HCT116 (cell line): ENCODE results near the gene TRAF2. TPM values are rescaled to one million over a fixed set of nuclear protein-coding genes. Genes with fewer than 3 reads are reported as not detected.
A peak's percentile ranks its signal among the peaks of the same experiment; 100 is the strongest.

Experiments
- ATAC-seq: fragments of 200-7000 bp; cut with Tn5 transposase; 2 replicates; pipeline ENCODE4 v1.9.1; 2020; ENCODE audit warnings: mild to moderate bottlenecking, moderate library complexity
- BruUV-seq: library from RNA; stranded (reverse); fragments of 400-500 nt; replicated peaks from 2 replicates; lab custom pipeline; 2021; lab: Mats Ljungman, UMichigan
- CTCF ChIA-PET: fragments of 300-600 bp; sonication (Branson Sonifier 250); formaldehyde crosslinking; loops from one replicate; lab custom pipeline; 2021; ENCODE audit warnings: antibody characterized with exemption; lab: Charles Lee
- POLR2A ChIA-PET: fragments of 300-600, 350-600 bp; sonication (Branson Sonifier 250); formaldehyde crosslinking; loops from one replicate; lab custom pipeline; 2021; ENCODE audit warnings: antibody characterized with exemption; lab: Charles Lee
- RAD21 ChIA-PET, 2 experiments: fragments of 300-600 bp; sonication (Branson Sonifier 250); formaldehyde crosslinking; loops; one replicate each; lab custom pipeline; 2023; ENCODE audit warnings: low total read pairs in 2 of 2; ENCODE audit not compliant: uncharacterized antibody in 2 of 2, unreplicated experiment in 2 of 2, low non-redundant PET in 1 of 2; lab: Charles Lee
- DNase-seq: peaks from one replicate; pipeline ENCODE4 v3.0.0-alpha.2; 2010; ENCODE audit warnings: low read depth, low spot score
- H2AFZ ChIP-seq: fragments of 200-600 bp; shearing (Covaris generic), sonication (generic); 2 replicates; pipeline ENCODE4 v1.6.1; 2017; ENCODE audit warnings: low read depth, mixed run types, mixed read lengths, antibody characterized with exemption, low read length; ENCODE audit not compliant: poor library complexity, severe bottlenecking
- H3K27ac ChIP-seq: 2 replicates; pipeline ENCODE4 v1.5.1; 2012; ENCODE audit warnings: low read depth, low read length
- H3K27me3 ChIP-seq: fragments of 200-600 bp; sonication (generic); 2 replicates; pipeline ENCODE4 v1.6.1; 2016; ENCODE audit warnings: mixed run types, low read length, mixed read lengths; ENCODE audit not compliant: insufficient read depth
- H3K36me3 ChIP-seq, 2 experiments: fragments of 200-500 bp in 1 of 2; fragments of 200-600 bp in 1 of 2; sonication (Bioruptor generic) in 1 of 2; sonication (generic) in 1 of 2; 2 replicates each; pipeline versions ENCODE4 v1.5.1 to v1.6.1; 2014 to 2016; ENCODE audit warnings: low read length in 2 of 2, inconsistent platforms in 1 of 2, mixed read lengths in 1 of 2, mixed run types in 1 of 2; ENCODE audit not compliant: insufficient read depth in 2 of 2, control insufficient read depth in 1 of 2
- H3K4me1 ChIP-seq, 2 experiments: fragments of 200-600 bp in 1 of 2; sonication (generic) in 1 of 2; 2 replicates each; pipeline versions ENCODE4 v1.5.1 to v1.6.1; 2012 to 2017; ENCODE audit warnings: low read length in 2 of 2, inconsistent platforms in 1 of 2, mild to moderate bottlenecking in 1 of 2, mixed read lengths in 1 of 2, mixed run types in 1 of 2, moderate library complexity in 1 of 2; ENCODE audit not compliant: insufficient read depth in 2 of 2, control insufficient read depth in 1 of 2
- H3K4me2 ChIP-seq: fragments of 200-600 bp; sonication (generic); 2 replicates; pipeline ENCODE4 v1.6.1; 2017; ENCODE audit warnings: mixed run types, low read length, mixed read lengths
- H3K4me3 ChIP-seq, 2 experiments: fragments of 200-600 bp in 1 of 2; sonication (generic) in 1 of 2; replicated peaks in 1 of 2; 2 replicates each; pipeline ENCODE4 v1.5.1; 2011 to 2016; ENCODE audit warnings: low read length in 2 of 2, control low read depth in 1 of 2, low read depth in 1 of 2, mild to moderate bottlenecking in 1 of 2, mixed read lengths in 1 of 2, mixed run types in 1 of 2
- H3K79me2 ChIP-seq: fragments of 200-600 bp; sonication (generic); 2 replicates; pipeline ENCODE4 v1.6.1; 2017; ENCODE audit warnings: mild to moderate bottlenecking, mixed run types, low read length, moderate library complexity, mixed read lengths; ENCODE audit not compliant: insufficient read depth
- H3K9ac ChIP-seq: fragments of 200-600 bp; sonication (generic); 2 replicates; pipeline ENCODE4 v1.6.1; 2016; ENCODE audit warnings: low read length, mixed read lengths
- H3K9me2 ChIP-seq: fragments of 200-600 bp; sonication (generic), shearing (Covaris generic); 2 replicates; pipeline ENCODE4 v1.6.1; 2017; ENCODE audit warnings: mixed run types, mild to moderate bottlenecking, moderate library complexity; ENCODE audit not compliant: insufficient read depth
- H3K9me3 ChIP-seq, 2 experiments: fragments of 200-500 bp in 1 of 2; fragments of 200-600 bp in 1 of 2; sonication (Bioruptor generic) in 1 of 2; sonication (generic) in 1 of 2; 2 replicates each; pipeline ENCODE4 v1.6.1; 2014 to 2017; ENCODE audit warnings: low read length in 2 of 2, mixed read lengths in 2 of 2, inconsistent platforms in 1 of 2, low read depth in 1 of 2, mild to moderate bottlenecking in 1 of 2, mixed run types in 1 of 2, moderate library complexity in 1 of 2; ENCODE audit not compliant: control insufficient read depth in 1 of 2, insufficient read depth in 1 of 2
- H4K20me1 ChIP-seq: fragments of 200-600 bp; sonication (generic), shearing (Covaris generic); 2 replicates; pipeline ENCODE4 v1.6.1; 2017; ENCODE audit warnings: mixed run types, mild to moderate bottlenecking, moderate library complexity; ENCODE audit not compliant: insufficient read depth
- CEBPB ChIP-seq: IDR thresholded peaks from 2 replicates; pipeline ENCODE4 v1.6.1; 2012; ENCODE audit warnings: low read depth
- EZH2phosphoT487 ChIP-seq: fragments of 200-600 bp; IDR thresholded peaks from 2 replicates; pipeline ENCODE4 v1.6.1; 2018; ENCODE audit warnings: antibody characterized with exemption, borderline replicate concordance
- POLR2AphosphoS5 ChIP-seq: IDR thresholded peaks from 2 replicates; pipeline ENCODE4 v1.6.1; 2011; ENCODE audit warnings: mild to moderate bottlenecking, low read depth, low read length, moderate library complexity
- RAD21 ChIP-seq: IDR thresholded peaks from 2 replicates; pipeline ENCODE4 v1.6.1; 2012; ENCODE audit warnings: low read depth, mild to moderate bottlenecking
- ZFX ChIP-seq: fragments of 450-650 bp; IDR thresholded peaks from 2 replicates; pipeline ENCODE4 v1.6.1; 2017
- intact Hi-C: fragments of 100-400 bp; cut with micrococcal nuclease; formaldehyde crosslinking; loops from 2 replicates; pipeline ENCODE4 v1.10.0; 2022
- total RNA-seq: library from RNA; stranded (reverse); gene quantifications from one replicate; pipeline ENCODE4 v1.2.1, GENCODE V29; 2021; ENCODE audit not compliant: unreplicated experiment

TRAF2 gene
- total RNA-seq, 1 experiment from 2014 or later = 28.4 TPM

DNA sequence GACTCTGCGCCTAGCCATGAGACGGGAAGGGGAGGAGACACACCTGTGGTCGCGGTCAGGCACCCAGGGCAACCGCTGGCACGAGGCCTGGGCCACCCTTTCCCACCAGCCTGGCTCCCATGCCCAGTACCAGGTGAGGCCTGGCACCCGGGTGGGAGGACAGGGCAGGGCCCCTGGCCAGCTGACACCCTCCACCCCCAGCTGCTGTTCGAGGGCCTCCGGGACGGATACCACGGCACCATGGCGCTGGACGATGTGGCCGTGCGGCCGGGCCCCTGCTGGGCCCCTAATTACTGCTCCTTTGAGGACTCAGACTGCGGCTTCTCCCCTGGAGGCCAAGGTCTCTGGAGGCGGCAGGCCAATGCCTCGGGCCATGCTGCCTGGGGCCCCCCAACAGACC lies 29.1 kb upstream of the TRAF2 start:
- ChIA-PET CTCF (no interaction called here), POLR2A (no interaction called here), RAD21 (no interaction called here)
- BruUV-seq = no TSS peak
- Histone ChIP-seq H3K36me3 (peaks cover 3 to 6% of the 10 kb centered on the region in 2 experiments; a peak in 3 of 4 replicates), H3K27me3 (no peaks in the 10 kb centered on the region), H3K27ac (no peak overlapping the region; the same call in 1 of the 2 replicates), H4K20me1 (no peaks in the 10 kb centered on the region), H2AFZ (no peak overlapping the region), H3K4me2 (no peak overlapping the region), H3K4me1 (peaks cover 2 to 12% of the 10 kb centered on the region in 2 experiments; a peak in 2 of 4 replicates), H3K9me2 (no peaks in the 10 kb centered on the region), H3K4me3 (no peak overlapping the region), H3K9me3 (no peaks in the 10 kb centered on the region), H3K9ac (no peak overlapping the region), H3K79me2 (no peaks in the 10 kb centered on the region; the same call in 1 of the 2 replicates)
- ATAC-seq (no peak), DNase-seq (no peak)
- intact Hi-C loops = no loop called here
- no peak for TF ChIP-seq CEBPB
- TF ChIP-seq ZFX = no peak
- no peak for TF ChIP-seq RAD21

DNA sequence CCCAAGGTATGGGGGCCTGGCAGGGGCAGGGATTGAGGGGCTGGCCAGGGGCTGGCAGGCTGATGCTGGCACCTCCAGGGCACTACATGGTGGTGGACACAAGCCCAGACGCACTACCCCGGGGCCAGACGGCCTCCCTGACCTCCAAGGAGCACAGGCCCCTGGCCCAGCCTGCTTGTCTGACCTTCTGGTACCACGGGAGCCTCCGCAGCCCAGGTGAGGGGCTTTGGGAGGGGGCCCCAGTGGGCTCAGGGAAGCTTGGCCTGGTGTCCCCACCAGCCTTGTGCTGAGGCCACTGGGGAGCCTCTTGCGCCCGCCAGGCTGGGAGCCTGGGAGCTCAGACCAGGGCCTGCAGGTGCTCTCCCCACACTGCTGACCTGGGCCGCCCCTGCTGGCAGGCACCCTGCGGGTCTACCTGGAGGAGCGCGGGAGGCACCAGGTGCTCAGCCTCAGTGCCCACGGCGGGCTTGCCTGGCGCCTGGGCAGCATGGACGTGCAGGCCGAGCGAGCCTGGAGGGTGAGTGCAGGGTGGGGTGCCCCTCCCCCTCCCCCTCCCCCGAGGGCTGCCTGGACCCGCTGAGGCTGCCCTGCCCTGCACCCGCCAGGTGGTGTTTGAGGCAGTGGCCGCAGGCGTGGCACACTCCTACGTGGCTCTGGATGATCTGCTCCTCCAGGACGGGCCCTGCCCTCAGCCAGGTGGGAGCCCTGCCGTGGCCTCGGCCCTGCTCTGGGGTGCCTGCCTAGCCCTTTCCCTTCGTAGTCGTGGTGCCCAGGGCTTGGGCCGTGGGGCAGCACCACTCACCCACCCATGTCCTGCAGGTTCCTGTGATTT lies 28.5 kb upstream of the TRAF2 start:
- intact Hi-C loops = no loop called here
- Histone ChIP-seq H4K20me1 (no peaks in the 10 kb centered on the region), H3K4me2 (no peak overlapping the region), H3K36me3 (peaks cover 10 to 13% of the 10 kb centered on the region in 2 experiments; a peak in 3 of 4 replicates), H3K79me2 (no peaks in the 10 kb centered on the region; the same call in 1 of the 2 replicates), H3K9me2 (no peaks in the 10 kb centered on the region), H3K4me3 (no peak overlapping the region), H3K27ac (no peak overlapping the region; the same call in 1 of the 2 replicates), H3K4me1 (peaks cover 2 to 12% of the 10 kb centered on the region in 2 experiments; a peak in 2 of 4 replicates), H2AFZ (no peak overlapping the region), H3K27me3 (no peaks in the 10 kb centered on the region), H3K9ac (no peak overlapping the region), H3K9me3 (no peaks in the 10 kb centered on the region)
- no peak for ATAC-seq
- RAD21 ChIA-PET = no interaction called here
- no TSS peak for BruUV-seq
- TF ChIP-seq POLR2AphosphoS5 (peak; percentile 42), EZH2phosphoT487 (no peak)
- POLR2A ChIA-PET = no interaction called here
- no peak for DNase-seq
- CTCF ChIA-PET = no interaction called here
